Suprapubic skin (tissue), 4 donors: ENCODE results near the gene PROX2. TPM values are rescaled to one million over a fixed set of nuclear protein-coding genes. Genes with fewer than 3 reads are reported as not detected.

Experiments
- DNase-seq, 2 donors: peaks; one replicate each; pipeline ENCODE4 v3.0.0-alpha.2; 2019; ENCODE audit warnings: low spot score in 2 of 2
- H3K27ac ChIP-seq: fragments of 200-600 bp; sonication (generic); one replicate; pipeline ENCODE4 v1.5.1; 2019
- H3K27me3 ChIP-seq: fragments of 200-600 bp; sonication (generic); one replicate; pipeline ENCODE4 v1.5.1; 2019
- H3K36me3 ChIP-seq: fragments of 200-600 bp; sonication (generic); one replicate; pipeline ENCODE4 v1.5.1; 2019
- H3K4me1 ChIP-seq: fragments of 200-600 bp; sonication (generic); one replicate; pipeline ENCODE4 v1.5.1; 2019
- H3K4me3 ChIP-seq: fragments of 200-600 bp; sonication (generic); one replicate; pipeline ENCODE4 v1.5.1; 2019; ENCODE audit warnings: mild to moderate bottlenecking
- H3K9me3 ChIP-seq: fragments of 200-600 bp; sonication (generic); one replicate; pipeline ENCODE4 v1.5.1; 2019
- CTCF ChIP-seq, 2 donors: fragments of 200-600 bp in 1 of 2; fragments of 450-650 bp in 1 of 2; sonication (generic) in 1 of 2; IDR thresholded peaks; one replicate each; pipeline ENCODE4 v1.5.1; 2016 to 2019; ENCODE audit warnings: antibody characterized with exemption in 2 of 2, mild to moderate bottlenecking in 1 of 2, moderate library complexity in 1 of 2
- EP300 ChIP-seq: sonication (generic); formaldehyde crosslinking; IDR thresholded peaks from one replicate; pipeline ENCODE4 v1.6.1; 2017; ENCODE audit warnings: antibody characterized with exemption
- POLR2A ChIP-seq, 2 donors: fragments of 450-650 bp; IDR thresholded peaks; one replicate each; pipeline ENCODE4 v1.6.1; 2017; ENCODE audit warnings: antibody characterized with exemption in 2 of 2, mild to moderate bottlenecking in 2 of 2, moderate library complexity in 2 of 2
- POLR2AphosphoS5 ChIP-seq, 3 donors: sonication (generic); formaldehyde crosslinking; IDR thresholded peaks; one replicate each; pipeline ENCODE4 v1.6.1; 2017; ENCODE audit warnings: antibody characterized with exemption in 3 of 3
- WGBS: methylation state at CpG from one replicate; pipeline ENCODE4 v1.1.5; 2018; 5-methylcytosine and 5-hydroxymethylcytosine counted together
- total RNA-seq, 4 donors: library from RNA; depleted of rRNA; stranded (reverse); fragments of >200 nt; gene quantifications; one replicate each; pipeline ENCODE4 v1.1.0, GENCODE V29; 2016

Gene PROX2
- total RNA-seq, 4 donors from 2014 or later, result 0.10 to 0.97 (median 0.11) TPM; not detected in 1

DNA sequence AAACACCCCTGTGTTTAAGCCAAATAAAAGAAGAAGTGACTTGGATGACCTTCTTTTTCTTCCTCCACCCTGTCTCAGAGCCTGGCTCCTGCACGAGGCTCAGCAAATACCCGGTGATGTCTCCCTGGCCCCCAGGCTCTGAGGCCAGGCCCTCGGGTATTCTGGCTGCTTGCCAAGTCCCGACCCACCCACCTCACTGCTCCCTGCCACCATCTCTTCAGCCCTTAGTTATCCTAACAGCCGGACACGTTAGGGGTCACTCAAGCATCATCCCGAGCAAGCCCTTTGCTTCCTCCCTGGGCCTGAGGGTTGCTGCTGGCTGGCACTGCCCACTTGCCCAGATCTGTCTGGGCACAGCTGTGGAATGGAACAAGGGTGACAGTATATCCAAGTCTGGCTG, 39.9 kb upstream of the PROX2 start:
- peaks cover 67% of the 10 kb centered on the region for H3K4me1 ChIP-seq
- TF ChIP-seq POLR2A (IDR thresholded peaks at IDR 0.05) (no peak), POLR2AphosphoS5 (IDR thresholded peaks at IDR 0.05) (no peak), CTCF (IDR thresholded peaks at IDR 0.05) (no peak), EP300 (no peak)
- H3K27me3 ChIP-seq, result no peaks in the 10 kb centered on the region
- WGBS, result 37% methylated on average over 7 of the region's 7 CpGs
- DNase-seq, result no peak
- H3K27ac ChIP-seq, result no peak overlapping the region
- no peak overlapping the region for H3K4me3 ChIP-seq
- H3K9me3 ChIP-seq, result no peaks in the 10 kb centered on the region
- no peaks in the 10 kb centered on the region for H3K36me3 ChIP-seq

GRCh38 chr14:74915426-74915825, 39.5 kb upstream of the PROX2 start:
- no peaks in the 10 kb centered on the region for H3K36me3 ChIP-seq
- no peak overlapping the region for H3K27ac ChIP-seq
- H3K4me1 ChIP-seq, result peaks cover 71% of the 10 kb centered on the region
- TF ChIP-seq POLR2AphosphoS5 (IDR thresholded peaks at IDR 0.05) (no peak), CTCF (IDR thresholded peaks at IDR 0.05) (no peak), POLR2A (IDR thresholded peaks at IDR 0.05) (no peak), EP300 (no peak)
- no peak overlapping the region for H3K4me3 ChIP-seq
- no peaks in the 10 kb centered on the region for H3K9me3 ChIP-seq
- no peaks in the 10 kb centered on the region for H3K27me3 ChIP-seq
- no peak for DNase-seq
- 66% methylated on average over 4 of the region's 4 CpGs for WGBS

DNA sequence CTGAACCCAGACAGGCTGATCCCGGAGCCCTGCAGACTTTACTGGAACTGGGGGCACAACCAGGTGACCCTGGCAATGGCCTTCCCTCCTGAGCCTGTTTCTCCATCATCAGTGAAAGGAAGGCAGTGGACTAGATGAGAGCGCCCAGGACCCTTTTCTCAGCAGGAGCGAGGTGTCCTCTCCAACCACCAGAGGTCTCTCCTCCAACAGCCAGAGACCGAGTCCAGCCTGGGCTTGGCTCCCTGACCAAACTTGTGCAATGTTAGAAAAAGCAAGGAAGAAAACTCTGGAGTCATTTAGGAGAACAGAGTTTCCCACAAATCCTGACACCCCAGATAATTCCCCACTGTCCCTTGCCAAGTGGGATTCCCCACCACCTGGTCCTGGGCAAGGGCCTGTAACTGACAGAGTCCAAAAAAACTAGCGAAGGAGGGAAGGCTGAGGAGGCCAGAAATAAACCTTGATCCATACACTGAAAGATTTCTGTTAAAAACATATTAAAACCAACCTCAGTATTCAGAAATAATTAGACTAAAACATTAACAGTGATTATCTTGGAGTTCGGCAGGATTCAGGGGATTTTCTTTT, 38.1 kb upstream of the PROX2 start:
- TF ChIP-seq EP300 (no peak), CTCF (IDR thresholded peaks at IDR 0.05) (peak; percentile 59 to 65), POLR2AphosphoS5 (IDR thresholded peaks at IDR 0.05) (no peak), POLR2A (IDR thresholded peaks at IDR 0.05) (no peak)
- peak in 1 of 2 donors; percentile 87 for DNase-seq
- Histone ChIP-seq H3K36me3 (no peaks in the 10 kb centered on the region), H3K4me3 (no peak overlapping the region), H3K27me3 (no peaks in the 10 kb centered on the region), H3K4me1 (peaks cover 68% of the 10 kb centered on the region), H3K9me3 (no peaks in the 10 kb centered on the region), H3K27ac (no peak overlapping the region)
- 27% methylated on average over 6 of the region's 6 CpGs for WGBS

DNA sequence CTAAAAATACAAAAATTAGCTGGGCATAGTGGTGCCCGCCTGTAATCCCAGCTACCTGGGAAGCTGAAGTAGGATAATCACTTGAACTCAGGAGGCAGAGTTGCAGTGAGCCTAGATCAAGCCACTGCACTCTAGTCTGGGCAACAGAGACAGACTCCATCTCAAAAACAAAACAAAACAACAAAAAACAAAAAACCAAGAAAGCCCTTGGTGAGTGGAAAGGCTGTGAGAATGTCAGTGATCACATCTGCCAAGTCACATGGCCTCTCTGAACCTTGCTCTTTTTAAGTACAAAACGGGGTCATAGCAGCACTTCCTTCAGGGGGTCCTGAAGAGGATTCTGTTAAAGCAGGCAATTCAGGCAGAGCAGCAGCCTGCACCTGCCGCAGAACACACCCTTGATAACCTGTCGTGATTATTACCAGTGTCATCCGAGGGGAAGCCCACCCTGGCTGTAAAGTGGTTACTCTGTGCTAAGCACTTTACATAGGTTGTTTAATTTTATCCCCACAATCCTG, 37.5 kb upstream of the PROX2 start:
- no peak for DNase-seq
- TF ChIP-seq EP300 (no peak), CTCF (IDR thresholded peaks at IDR 0.05) (no peak), POLR2A (IDR thresholded peaks at IDR 0.05) (no peak), POLR2AphosphoS5 (IDR thresholded peaks at IDR 0.05) (no peak)
- Histone ChIP-seq H3K4me1 (peaks cover 61% of the 10 kb centered on the region), H3K27me3 (no peaks in the 10 kb centered on the region), H3K4me3 (no peak overlapping the region), H3K27ac (no peak overlapping the region), H3K9me3 (no peaks in the 10 kb centered on the region), H3K36me3 (no peaks in the 10 kb centered on the region)
- WGBS, result 65% methylated on average over 5 of the region's 5 CpGs

DNA sequence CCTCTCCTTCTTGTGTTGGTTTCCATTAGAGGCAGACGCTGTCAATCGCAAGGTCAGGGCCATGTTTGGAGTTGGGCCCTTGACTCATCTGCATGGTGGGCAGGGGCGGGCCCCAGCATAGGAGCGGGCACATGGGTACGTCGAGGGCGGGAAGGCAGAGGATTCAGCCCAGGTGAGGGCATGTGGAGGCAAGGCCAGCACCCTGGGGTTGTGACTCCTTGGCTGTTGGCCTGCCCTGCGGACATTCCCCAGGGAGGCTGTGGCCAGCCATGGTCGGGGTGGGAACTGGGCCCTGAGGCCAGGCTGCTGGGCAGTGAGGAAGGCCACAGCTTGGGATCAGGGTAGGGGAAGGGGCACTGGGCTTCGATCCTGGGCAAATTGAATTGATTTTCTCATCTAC, 36.9 kb upstream of the PROX2 start:
- no peak for DNase-seq
- H3K27ac ChIP-seq, result no peak overlapping the region
- WGBS, result 80% methylated on average over 10 of the region's 10 CpGs

More for the DNA sequence above, 36.9 kb upstream of the PROX2 start:
- Histone ChIP-seq H3K4me1 (peaks cover 59% of the 10 kb centered on the region), H3K9me3 (no peaks in the 10 kb centered on the region), H3K27me3 (no peaks in the 10 kb centered on the region), H3K36me3 (no peaks in the 10 kb centered on the region), H3K4me3 (no peak overlapping the region)
- TF ChIP-seq POLR2A (IDR thresholded peaks at IDR 0.05) (no peak), EP300 (no peak), POLR2AphosphoS5 (IDR thresholded peaks at IDR 0.05) (no peak), CTCF (IDR thresholded peaks at IDR 0.05) (no peak)
